GM19452 (cell line): ENCODE data around the gene NAP1L1.

Experiments used
- ATAC-seq: cut with Tn5 transposase; IDR thresholded peaks from one replicate; pipeline ENCODE4 v1.9.1; 2021; ENCODE audit not compliant: unreplicated experiment

The NAP1L1 gene

GRCh38 chr12:76084863-76085519 lies 506 bp upstream of the NAP1L1 start:
- peak; percentile 64 for ATAC-seq

DNA sequence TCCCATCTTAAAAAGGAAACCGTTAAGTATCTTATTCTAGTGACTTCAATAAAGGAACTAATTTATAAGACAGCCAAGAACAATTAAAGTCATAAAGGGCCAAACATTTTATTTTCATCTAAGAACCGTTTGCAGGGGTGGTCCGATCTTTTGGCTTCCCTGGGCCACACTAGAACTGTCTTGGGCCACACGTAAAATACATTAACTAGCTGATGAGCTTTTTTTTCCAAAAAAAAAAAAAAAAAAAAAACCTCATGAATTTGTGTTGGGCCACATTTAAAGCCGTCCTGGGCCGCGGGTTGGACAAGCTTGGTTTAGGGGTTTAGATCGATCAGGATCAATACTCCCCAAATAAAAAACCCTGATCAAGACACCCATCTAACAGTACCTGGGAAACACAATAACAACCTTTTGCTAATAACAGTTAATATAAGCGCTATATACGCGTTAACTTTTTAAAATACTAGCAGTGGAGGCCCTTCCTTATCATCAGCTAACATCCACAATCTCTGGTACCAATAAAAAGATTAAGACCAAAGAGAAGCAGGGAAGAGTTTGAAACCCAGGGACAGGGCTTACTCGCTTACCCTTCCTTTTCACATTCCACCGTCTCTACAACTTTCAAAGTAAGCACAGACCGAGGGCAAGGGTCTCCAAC lies 1.1 kb downstream of the NAP1L1 start:
- no peak for ATAC-seq

GRCh38 chr12:76081909-76082308 lies 2.6 kb downstream of the NAP1L1 start:
- ATAC-seq, result no peak

GRCh38 chr12:76080729-76081415 lies 3.6 kb downstream of the NAP1L1 start:
- ATAC-seq, result no peak

GRCh38 chr12:76080017-76080728 lies 4.3 kb downstream of the NAP1L1 start:
- no peak for ATAC-seq

GRCh38 chr12:76078748-76079147 lies 5.7 kb downstream of the NAP1L1 start:
- no peak for ATAC-seq

- ATAC-seq, result no peak
Measured at GRCh38 chr12:76075448-76075847, 9.0 kb downstream of the NAP1L1 start.

DNA sequence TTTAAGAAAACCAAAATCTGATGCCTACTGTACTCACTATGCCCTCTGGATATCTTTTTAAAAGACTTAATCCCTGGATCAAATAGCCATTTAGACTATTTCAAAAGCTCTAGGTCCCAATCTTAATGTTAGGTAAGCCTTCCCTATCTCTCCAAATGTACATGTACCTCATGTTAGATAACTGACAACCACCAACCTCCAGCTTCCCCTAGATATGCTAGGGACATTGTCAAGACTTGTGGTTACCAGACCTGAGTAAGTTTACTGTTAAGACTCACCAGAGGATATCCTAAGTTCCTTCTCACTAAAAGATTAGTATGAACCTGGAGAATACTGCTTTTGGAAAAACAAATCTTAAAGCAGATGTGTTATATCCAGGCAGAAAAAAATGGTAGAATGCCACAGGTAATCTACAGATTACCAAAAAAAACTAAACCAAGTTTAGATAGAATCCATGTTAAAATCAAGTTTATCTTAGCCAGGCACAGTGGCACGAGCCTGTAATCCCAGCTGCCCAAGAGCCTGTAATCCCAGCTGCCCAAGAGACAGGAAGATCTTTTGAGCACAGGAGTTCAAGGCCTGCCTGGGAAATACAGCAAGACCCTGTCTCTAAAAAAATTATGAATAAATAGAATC lies 9.7 kb downstream of the NAP1L1 start:
- ATAC-seq, result no peak

- ATAC-seq, result no peak
Measured at GRCh38 chr12:76073561-76073960, 10.9 kb downstream of the NAP1L1 start.

GRCh38 chr12:76072568-76072967 lies 11.9 kb downstream of the NAP1L1 start:
- ATAC-seq, result no peak

- ATAC-seq, result no peak
Measured at GRCh38 chr12:76069339-76069738, 15.1 kb downstream of the NAP1L1 start.

- ATAC-seq, result no peak
Measured at GRCh38 chr12:76065917-76066316, 18.6 kb downstream of the NAP1L1 start.

GRCh38 chr12:76064904-76065303 lies 19.6 kb downstream of the NAP1L1 start:
- ATAC-seq, result no peak

GRCh38 chr12:76060111-76060510 lies 24.4 kb downstream of the NAP1L1 start:
- ATAC-seq, result no peak

DNA sequence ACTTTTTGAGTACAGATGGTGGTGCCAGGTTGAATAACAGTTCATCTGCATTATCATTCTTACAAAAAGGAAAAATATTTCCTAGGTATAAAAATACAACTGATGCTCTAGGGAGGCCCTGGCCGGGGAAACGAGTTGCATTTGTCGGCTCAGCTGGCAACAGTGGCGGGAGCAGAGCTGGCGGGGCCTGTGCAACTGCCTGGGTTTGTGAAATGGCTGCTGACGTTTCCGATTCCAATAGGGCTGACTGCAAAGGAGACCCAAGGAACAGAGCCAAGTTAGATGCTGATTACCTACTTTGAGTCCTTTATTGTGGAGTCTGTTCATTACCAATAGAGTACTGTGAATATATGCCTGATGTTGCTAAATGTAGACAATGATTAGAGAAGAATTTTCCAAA lies 27.2 kb downstream of the NAP1L1 start:
- no peak for ATAC-seq

GRCh38 chr12:76055393-76055792 lies 29.1 kb downstream of the NAP1L1 start:
- ATAC-seq, result no peak

- no peak for ATAC-seq
Measured at GRCh38 chr12:76049575-76050251, 34.8 kb downstream of the NAP1L1 start.

GRCh38 chr12:76047742-76048141 lies 36.7 kb downstream of the NAP1L1 start:
- ATAC-seq, result no peak

DNA sequence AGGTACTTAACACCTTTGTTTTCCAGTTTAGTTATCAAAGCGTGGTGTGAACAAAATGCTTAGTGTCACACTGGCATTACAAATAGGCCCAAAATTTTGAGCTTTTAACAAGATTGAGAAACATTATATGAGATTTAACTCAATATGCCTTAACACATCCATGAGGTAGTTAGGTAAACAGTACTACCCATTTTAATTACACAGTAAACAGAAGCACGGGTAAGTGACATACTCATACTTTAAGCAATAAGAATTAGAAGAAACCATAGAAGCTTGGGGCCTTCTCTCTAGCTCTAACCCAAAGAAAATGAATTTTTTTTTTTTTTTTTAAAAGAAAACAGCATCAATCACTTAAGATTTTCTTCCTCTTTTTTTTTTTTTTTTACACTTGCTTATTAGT lies 37.4 kb downstream of the NAP1L1 start:
- no peak for ATAC-seq

DNA sequence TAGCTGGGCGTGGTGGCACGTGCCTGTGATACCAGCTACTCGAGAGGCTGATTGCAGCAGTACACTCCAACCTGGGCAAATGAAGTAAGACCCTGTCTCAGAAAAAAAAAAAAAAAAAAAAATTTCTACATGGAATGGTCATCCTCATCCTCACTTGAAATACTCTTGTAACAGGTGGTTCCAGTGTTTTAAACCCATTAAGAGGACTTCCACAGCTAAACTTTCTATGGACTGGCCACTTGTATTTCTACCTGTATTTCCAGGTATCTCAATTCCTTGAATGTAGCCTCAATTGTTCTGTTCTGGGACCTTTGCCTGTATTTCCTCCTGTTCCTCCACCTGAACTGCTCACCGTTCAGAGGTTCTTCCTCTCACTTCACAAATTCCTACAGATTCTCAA lies 41.1 kb downstream of the NAP1L1 start:
- ATAC-seq, result no peak

DNA sequence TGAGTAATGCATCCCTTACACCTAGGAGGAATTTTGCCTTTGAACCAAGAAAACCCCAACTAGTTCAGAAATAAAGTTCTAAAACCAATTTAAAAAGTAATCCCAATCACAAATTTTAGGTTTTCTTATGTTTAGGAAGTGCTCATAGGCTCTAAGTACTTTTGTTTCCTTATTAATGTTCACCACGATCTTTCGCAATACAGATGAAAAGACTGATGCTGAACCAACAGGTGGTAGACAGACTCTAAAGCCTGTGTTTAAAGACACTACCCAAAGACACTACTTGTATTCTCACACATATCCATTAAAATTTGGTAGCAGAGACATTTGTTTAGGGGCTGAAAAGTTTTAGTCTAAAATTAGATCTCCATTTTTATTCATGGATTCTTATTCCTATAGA lies 42.3 kb downstream of the NAP1L1 start:
- no peak for ATAC-seq
